Activated CD4-positive, alpha-beta T cell treated with anti-CD3 and anti-CD28 coated beads, Interleukin-2, amount 50 U/mL, for 16 hours (primary cell): ENCODE measurements around the gene KYNU.
"Not testable (repeated sequence)": the region's sequence is repeated elsewhere in the genome, so short reads cannot be mapped to it uniquely, and the experiment has no call there.

Experiments
- DNase-seq: peaks from one replicate; pipeline ENCODE4 v3.0.0-alpha.2; 2020

KYNU gene

DNA sequence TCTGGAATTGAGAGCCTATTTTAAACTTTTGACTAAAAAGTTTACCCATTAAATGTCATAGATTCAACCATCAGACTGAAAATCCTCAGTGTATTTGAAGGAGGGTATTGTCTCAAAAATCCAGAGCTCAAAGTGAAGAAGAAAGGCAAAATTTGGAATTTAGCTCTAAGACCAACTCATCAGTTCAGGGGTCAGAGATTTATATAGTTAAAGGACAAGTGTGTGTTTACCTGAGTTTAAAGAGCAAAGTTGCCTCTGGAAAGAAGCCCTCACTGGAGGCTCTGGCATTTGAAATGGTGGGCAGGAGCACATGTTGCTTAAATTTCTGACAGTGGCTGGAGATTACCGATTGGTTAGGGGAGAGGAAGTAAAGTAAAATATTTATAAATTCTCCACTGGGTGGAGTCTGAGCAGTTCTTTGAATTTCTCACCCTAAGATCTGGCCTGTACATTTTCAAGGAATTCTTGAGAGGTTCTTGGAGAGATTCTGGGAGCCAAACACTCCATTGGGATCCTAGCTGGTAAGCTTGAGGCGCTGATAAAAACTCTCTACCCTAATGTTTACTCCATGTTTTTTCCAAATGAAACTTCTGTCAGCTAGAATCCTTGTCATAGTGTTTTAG, at the start of gene KYNU:
TSS of gene KYNU (plus strand) at position 449 of the 623 bp plus-strand sequence. CDS start 7,704 bp downstream, outside the sequence.
- DNase-seq = no peak

DNA sequence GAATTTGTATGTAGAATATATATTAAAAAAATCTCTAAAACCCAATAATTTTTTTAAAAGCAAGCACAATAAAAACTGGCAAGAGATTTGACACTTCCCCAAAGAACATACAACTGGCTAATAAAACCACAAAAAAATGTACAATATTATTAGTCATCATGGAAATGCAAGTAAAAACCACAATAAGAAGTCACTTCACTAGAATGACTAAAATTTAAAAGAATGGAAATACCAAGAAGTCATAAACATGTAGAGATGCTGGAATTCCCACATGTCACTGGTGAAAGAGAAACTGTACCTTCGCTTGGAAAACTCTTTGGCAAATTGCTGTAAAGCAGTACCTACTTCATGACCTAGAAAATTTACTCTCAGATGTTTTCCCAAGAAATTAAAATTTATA, 43.4 kb upstream of the KYNU start:
- DNase-seq = no peak

DNA sequence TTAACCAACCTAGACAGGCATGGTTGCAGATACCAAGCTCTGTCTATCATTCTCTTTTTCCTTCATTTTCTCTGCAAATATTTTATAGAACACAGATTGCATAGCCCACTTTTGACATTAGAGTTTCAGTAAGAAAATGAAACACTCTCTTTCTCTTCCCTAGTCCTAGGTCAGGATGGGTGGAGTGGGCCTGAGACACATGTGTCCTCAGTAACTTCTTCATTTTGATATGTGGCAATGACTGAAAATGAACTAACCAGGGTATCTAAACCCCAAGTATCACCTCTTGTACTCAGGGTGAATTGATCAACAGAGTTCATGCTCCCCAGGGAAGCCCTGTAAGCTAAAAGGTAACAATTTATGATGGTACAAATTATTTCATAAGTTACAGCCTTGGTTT, 37.0 kb upstream of the KYNU start:
- DNase-seq = no peak

DNA sequence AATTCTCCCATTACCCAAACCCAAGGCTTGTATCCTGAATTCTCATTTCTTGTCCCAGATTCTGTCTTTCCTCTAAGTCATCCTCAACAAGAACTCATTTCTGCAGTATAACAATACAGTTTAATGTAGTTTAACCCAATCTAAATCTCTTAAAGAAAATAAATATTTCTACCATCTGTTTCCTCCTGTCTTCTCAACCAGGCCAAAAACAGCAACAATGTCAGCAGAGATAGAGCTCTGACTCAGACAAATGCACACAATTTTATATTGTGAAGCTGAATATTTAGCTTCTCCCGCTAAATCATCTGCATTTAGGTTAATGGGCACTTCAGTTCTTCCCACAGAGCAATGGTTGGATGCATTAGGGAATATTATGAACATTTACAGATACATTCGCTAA, 35.7 kb upstream of the KYNU start:
- DNase-seq = no peak

DNA sequence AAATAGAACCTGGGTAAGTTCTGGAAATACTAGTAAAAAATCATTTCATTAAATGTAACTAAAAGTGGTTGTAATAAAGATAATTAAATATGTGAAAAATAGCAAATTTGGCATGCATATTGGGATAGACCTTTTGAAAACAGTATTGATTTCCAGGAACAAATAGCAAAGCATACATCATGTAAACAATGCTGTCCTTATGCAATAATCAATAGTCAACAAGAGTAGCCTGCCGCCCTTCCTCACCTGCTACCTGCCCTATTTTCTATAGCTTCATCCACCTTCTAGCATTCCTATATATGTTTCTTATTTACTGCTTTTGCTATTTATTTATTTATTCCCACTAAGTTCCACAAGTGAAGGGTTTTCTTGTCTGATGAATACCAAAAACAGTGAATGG, 35.1 kb upstream of the KYNU start:
- DNase-seq = no peak

DNA sequence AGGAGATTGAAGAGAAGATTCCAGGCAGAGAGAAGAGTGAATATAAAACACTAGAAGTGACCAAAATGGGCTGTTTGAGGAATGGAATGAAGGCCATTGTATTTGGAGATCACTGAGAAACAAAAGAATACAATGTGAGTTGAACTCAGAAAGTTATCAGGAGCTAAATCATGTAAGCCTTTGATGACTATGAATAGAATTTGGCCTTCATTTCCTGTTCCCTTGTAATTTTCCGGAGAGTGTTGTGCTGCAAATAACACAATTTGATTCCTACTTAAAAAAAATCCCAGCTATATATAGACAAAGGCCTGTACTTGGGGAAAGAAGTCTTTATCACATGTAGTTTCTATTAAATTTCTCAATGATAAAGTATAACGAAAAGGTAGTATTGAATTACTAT, 33.7 kb upstream of the KYNU start:
- DNase-seq = no peak

DNA sequence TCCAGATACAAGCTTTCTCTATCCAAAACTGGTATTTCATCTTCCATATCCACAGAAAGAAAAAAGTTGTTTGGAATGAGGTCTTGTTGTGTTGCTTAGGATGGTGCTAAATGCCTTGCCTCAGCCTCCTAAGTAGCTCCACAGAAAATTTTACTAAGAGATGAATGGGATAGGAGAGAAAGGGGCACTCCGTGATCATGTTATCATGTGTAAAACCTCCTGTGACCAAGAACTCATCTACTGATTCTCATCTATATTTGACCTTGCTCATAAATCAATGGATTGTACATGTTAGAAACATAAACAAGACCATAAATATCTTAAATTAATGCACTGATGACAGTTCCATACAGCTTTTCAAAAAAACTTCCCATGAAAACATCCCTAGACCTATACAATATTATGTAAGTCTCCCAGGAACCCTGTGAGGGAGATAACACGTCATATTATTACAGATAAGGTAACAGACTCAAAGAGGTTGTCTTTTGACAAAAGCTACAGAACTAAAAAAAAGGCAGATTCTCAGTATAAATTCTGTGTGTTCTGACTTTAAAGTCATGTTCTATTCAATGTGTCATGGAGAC, 29.3 kb upstream of the KYNU start:
- no peak for DNase-seq

DNA sequence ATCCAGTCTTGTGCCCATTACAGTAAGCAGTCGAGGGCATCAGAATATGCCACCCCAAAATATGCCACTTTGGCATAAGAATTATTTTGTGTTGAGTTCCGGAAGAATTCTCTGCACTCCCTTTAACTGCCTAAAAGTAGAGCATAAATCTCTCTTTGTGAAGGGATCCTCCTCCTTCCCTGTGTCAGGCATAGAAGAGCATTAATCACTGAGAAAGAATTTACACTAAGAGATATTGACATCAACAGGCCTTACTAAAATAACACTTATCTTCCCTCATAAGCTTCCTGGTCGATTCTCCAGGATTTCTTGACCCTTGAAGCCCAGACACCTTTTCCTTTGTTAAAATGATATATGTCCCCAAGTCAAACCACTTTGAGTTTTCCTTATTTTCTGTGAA, 27.6 kb upstream of the KYNU start:
- DNase-seq = no peak

DNA sequence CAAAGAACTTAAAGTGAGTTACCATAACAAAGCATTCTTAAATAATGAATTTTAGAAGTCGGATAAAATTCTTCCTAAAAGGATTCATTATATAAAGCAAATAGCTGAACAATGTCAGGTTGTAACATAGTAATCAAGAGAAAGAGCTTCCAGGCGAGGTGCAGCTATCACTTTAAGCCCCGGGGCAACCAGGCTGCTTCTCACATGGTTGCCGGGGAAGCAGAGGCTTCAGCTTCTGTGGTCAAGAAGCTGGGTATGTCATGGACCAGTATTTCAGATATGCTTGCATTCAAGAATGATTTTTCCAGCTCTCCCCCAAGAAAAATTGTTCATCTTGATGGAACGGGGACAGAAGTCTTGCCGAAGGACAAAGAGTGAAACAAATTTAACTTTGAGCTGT, 23.6 kb upstream of the KYNU start:
- DNase-seq = no peak

DNA sequence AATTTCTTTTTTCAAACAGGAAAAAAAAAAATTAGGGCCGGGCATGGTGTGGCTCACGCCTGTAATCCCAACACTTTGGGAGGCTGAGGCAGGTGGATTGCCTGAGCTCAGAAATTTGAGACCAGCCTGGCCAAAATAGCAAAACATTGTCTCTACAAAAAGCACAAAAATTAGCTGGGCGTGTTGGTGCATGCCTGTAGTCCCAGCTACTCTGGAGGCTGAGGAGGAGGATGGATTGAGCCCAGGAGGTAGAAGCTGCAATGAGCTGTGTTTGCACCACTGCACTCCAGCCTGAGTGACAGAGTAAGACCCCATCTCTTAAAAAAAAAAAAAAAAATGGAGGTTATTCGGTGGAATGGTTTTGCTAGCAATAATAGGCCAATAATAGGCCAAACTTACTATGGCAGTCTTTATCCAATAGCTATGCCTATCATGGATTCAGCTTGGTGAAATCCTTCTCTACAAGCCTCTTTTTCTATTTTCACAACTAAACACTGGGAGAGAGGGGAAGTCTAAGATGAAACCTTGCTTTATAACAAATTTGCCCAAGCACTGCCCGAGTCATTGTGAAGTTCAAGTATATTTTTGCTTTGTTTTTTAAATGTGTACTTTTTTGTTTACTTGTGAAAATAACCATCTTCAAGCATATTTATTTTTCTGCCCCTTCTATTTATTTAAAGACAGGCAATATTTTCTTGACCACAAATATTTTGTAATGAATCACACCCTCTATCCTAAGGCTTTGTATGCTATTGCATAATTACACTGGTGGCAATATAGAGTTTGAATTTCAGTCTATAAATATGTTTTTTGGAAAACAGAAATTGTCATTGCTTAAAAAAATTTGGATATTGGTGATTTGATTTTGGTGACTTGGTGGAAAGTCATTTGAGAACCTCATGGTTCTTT, 20.0 kb upstream of the KYNU start:
- DNase-seq = no peak

DNA sequence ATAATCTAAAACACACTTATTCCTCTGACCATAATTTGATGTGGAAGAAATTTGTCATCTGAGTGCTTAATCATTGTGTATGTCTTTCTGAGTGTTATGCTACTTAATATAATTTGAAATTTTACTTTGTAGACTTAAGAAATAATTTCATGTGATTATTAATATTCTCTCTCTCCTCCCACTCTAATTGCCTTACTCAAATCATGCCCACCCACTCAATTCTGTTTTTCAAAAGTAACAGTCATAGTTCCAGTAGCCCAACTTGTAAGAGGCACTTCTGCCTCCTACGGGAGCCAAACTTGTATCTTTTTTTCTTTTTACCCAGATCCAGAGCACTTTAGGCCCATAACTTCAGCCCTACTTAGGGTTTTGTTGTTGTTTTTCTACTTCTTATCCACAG, 18.5 kb upstream of the KYNU start:
- DNase-seq = no peak

DNA sequence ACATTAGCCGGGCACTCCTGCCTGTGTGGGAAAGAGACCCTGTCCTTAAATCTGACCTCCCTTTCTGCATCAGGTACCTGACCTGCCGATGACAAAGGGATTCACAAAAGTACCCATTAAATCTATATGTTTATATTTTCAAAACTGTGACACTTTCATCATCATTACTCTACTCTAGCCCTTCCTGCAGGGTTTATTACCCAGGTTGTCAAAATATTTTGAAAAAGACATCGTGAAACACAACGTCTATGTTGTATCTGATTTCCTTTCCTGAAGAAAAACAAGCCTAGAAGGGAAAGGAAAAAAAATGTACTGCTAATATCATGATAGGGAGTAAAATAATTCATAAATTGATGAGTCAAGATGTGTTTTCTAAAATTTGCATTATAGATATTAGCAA, 15.2 kb upstream of the KYNU start:
- DNase-seq = no peak

DNA sequence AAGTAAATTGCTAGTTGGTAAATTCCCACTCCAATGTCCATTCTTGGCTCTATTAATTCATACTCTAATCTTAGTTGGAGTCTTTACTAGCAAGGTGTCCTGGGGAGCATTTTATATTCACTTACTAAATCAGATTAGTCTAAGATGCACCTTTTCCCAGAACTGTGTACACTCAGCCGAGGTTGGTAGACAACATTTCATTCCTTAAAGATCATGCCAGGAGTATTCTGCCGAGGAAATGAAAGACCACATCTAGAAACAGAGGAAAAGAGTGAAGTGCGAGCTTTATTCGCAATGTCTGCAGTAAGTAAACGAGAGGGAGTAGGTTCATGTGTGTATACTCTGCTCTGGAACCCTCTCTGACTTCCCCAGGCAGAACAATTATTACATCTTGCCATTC, 14.6 kb upstream of the KYNU start:
- no peak for DNase-seq

DNA sequence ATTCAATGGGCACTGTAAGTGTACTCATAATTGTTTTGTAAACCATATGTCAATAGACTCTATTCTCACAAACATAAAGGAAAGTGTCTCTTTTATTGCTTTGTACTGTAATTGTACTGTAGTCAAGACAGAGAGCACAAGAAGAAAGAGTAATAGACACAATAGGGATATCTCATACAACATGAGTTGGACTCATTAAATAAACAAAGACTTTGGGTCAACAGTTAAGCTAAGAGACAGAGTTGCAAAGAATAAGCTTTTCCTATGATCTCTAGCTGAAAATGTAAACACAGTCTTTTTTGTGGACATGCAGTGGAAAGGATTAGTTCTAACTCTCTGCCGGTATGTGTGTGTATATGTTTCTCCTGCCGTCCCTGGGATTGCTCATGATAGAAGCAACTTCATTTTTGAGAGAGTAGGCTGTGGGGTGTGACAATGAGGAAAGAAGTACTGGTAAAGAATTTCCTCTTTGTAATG, 13.9 kb upstream of the KYNU start:
- no peak for DNase-seq

DNA sequence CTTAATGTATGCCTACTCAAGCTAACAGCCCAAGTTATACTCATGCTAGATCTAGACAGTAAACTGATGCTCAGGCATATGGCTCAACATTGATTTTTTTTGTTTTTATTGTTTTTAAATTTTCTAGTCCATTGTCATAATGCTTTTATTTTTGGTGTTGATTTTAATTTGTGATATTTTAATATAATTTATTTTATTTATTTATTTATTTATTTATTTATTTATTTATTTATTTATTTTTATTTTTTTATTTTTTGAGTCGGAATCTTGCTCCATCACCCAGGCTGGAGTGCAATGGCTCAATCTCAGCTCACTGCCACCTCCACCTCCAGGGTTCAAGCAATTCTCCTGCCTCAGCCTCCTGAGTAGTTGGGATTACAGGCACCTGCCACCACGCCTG, 12.9 kb upstream of the KYNU start:
- not testable (repeated sequence) for DNase-seq

DNA sequence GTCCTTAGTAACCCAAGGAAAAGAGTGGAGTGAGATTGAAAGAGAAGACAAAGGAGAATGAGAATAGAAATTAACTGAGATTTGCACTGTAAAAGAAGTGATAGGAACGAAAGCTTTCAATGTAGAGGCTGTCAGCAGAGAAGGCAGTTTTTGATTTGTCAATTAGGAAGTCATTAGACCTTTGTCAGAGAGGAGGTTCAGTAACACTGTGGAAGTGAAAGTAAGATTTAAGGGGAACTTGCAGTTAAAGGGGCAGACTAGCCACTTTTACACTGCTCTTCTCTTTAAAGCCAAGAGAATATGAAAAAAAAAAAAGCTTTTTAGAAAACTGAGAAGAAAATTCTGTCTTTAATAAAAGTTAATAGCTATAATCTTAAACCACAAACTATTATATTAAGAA, 11.5 kb upstream of the KYNU start:
- DNase-seq = no peak

DNA sequence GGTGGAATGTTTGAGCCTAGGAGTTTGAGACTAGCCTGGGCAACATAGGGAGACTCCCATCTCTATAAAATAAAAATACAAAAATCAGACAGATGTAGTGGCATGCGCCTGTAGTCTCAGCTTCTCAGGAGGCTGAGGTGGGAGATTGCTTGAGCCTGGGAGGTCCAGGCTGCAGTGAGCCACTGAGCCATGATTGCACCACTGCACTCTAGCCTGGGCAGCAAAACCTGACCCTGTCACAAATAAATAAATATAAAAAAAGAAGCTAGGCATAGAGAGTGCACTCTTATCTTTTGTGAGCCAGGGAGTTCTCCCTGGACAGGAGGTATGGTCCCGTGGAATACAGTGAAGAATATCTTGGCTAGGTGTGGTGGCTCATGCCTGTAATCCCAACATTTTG, 11.0 kb upstream of the KYNU start:
- no peak for DNase-seq

DNA sequence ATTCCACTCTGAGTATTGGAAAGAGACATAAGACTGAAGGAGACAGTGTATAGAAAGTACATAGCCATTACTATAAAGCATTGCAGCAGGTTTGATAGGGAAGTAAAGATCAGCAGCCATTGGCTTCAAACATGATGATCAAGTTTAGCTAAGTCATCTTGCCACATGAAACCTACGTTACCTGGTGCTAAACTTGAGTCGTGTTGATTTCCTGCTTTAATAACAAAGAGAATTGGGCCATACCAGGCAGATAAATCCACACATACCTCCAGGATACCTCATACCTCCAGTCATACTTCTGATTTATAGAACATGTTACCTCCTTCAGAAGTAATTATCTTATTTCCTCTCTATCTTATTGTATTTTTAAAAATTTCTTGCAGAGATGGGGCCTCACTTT, 10.3 kb upstream of the KYNU start:
- DNase-seq = no peak

DNA sequence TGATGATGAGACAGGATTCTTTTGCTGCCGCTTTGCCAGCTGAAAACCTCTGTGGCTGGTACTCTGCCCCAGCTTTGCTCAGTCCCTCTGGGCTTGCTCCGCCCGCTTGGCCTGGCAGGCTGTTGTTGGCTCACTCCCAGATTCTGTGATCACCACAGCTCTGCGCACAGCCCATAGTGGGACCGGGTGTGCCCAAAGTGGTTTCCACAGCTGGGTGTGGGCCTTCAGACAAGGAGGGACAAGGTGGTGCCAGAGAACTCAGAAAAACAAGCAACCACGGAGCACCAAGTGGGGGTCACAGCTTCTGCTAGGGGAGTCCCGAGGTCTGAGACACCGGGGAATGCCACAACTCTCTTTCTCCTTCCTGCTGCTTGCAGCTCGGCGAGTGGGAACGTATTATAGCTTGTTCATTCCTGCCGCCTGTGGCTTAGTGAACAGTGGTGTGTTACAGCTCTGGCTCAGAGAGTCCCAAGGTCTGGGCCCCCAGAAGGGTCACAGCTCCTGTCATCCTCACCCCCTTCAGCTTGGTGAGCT, 9.2 kb upstream of the KYNU start:
- DNase-seq = no peak

DNA sequence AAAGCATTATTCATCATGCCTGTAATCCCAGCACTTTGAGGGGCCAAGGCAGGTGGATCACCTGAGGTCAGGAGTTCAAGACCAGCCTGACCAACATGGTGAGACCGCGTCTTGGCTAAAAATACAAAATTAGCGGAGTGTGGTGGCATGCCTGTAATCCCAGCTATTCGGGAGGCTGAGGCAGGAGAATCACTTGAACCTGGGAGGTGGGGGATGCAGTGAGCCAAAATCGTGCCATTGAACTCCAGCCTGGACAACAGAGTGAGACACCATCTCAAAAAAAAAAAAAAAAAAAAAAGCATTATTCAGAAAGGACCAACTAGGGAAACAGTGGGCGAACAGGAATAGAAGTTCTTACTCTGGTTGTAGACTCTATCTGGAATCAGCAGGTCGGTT, 8.4 kb upstream of the KYNU start:
- not testable (repeated sequence) for DNase-seq

DNA sequence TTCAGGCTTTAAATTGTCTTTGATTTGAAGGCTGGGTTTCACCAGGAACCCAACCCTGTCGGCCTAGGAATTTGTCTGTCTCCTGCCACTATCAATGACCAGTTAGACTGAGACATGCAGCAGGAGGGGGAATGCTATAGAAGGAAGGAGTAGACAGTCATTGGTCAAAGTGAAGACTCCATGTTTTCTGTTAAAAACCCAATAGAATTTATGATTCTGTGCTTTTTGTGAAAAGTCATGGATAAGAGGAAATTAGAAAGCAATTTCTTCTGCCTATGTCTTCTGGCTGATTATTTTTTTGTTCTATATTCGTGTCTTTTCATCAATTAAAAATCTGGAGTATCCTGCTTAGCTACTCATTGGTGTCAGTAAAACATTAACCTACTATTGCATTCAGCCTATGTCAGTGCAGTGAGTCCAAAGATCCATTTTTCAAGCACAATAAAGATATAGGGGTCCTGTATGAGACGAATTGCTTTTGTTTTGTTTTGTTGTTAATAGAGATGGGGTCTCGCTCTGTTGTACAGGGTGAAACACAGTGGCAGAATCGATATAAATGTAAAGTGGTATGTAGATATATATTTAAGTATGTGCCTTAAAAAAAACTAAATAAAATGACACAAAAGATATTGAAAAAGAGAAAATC, 7.9 kb upstream of the KYNU start:
- no peak for DNase-seq

DNA sequence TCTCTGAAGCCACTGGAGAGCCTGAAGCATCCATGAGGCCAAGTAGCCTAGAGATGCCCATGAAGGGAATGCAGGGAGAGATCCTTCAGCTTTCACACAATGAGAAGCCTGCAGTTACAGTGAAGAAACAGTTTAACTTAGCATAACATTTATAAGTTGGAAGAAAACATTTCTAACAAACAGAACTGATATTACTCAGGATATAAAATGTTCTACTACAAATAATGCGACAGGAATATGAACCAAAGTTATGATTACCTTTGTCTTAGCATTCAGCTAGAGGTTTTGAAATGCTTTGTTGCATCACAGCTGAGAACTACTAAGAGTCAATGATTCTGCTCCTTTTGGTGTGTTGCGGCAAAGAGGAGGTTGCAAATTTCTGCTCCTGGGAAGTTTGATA, 6.9 kb upstream of the KYNU start:
- DNase-seq = no peak

DNA sequence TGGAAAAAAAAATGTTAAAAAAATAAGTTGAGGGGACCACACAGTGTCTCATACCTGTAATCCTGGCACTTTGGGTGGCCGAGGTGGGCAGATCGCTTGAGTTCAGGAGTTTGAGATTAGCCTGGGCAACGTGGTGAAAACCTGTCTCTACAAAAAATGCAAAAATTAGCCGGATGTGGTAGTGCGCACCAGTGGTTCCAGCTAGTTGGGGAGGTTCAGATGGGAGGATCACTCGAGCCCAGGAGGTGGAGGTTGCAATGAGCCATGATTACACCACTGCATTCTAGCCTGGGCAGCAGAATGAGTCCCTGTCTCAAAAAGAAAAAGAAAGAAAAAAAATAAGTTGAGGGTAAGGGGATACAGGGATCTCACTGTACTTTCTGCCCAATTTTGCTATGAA, 6.1 kb upstream of the KYNU start:
- DNase-seq = no peak
